ENCODE measurements around the gene MAML3.

DNA sequence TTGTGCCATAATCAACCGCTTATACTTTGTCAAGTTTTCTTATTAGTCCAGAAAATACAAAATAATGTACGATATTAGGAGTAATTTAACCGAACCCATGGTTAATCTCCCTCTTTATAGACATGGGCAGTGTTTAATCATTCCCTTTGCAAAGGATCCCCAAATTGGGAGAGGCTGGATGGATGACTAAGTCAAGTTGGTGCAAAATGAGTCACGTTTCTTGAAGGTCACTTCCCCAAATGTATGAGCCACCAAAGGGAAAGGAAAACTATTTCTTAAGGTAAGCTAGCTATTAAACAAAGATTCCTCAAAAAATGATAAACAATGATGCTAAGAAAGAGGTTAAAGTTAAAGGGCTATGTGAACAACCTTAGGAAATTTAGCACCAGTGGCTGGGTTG, 17.5 kb downstream of the MAML3 start:
- TF ChIP-seq, protein P1, sequence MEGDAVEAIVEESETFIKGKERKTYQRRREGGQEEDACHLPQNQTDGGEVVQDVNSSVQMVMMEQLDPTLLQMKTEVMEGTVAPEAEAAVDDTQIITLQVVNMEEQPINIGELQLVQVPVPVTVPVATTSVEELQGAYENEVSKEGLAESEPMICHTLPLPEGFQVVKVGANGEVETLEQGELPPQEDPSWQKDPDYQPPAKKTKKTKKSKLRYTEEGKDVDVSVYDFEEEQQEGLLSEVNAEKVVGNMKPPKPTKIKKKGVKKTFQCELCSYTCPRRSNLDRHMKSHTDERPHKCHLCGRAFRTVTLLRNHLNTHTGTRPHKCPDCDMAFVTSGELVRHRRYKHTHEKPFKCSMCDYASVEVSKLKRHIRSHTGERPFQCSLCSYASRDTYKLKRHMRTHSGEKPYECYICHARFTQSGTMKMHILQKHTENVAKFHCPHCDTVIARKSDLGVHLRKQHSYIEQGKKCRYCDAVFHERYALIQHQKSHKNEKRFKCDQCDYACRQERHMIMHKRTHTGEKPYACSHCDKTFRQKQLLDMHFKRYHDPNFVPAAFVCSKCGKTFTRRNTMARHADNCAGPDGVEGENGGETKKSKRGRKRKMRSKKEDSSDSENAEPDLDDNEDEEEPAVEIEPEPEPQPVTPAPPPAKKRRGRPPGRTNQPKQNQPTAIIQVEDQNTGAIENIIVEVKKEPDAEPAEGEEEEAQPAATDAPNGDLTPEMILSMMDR (IDR thresholded peaks at IDR 0.05; ENCODE audit: insufficient read depth, low read length): no peak
- TF ChIP-seq POLR2AphosphoS5 (IDR thresholded peaks at IDR 0.05; ENCODE audit: low read depth) (no peak), SPI1 (IDR thresholded peaks at IDR 0.05; ENCODE audit: borderline replicate concordance, low read depth) (peak; percentile 84)

All from HL-60 (cell line).